ENCODE results near the gene HNRNPDL. TPM values are rescaled to one million over a fixed set of nuclear protein-coding genes. Genes with fewer than 3 reads are reported as not detected.
"Not testable (repeated sequence)": the region's sequence is repeated elsewhere in the genome, so short reads cannot be mapped to it uniquely, and the experiment has no call there.

Gene HNRNPDL
- 100 to 1,000 TPM in 3 of 4 donors, 10 to 100 TPM in 1; 96.6 to 335 (median 158) TPM for polyA plus RNA-seq
- long read RNA-seq, donor 1, transcript HNRNPDL-202 (9 exons, 1,402 nt): minor isoform, 15 of 377 reads
- long read RNA-seq, donor 1, transcript HNRNPDL-201 (8 exons, 3,781 nt): major isoform, 122 of 377 reads
- long read RNA-seq, donor 1, transcript HNRNPDL-204 (7 exons, 2,404 nt): minor isoform, 58 of 377 reads
- long read RNA-seq, donor 1, partial matches to known transcripts: 179 of 377 reads
- long read RNA-seq, donor 1, other reads (novel, unspliced or antisense): 0 of 377 reads
- long read RNA-seq, donor 2, transcript HNRNPDL-201 (8 exons, 3,781 nt): major isoform, 19 of 29 reads
- long read RNA-seq, donor 2, transcript HNRNPDL-204 (7 exons, 2,404 nt): minor isoform, 9 of 29 reads
- long read RNA-seq, donor 2, partial matches to known transcripts: 0 of 29 reads
- long read RNA-seq, donor 2, other reads (novel, unspliced or antisense): 0 of 29 reads
- long read RNA-seq, donor 3, transcript HNRNPDL-204 (7 exons, 2,404 nt): minor isoform, 27 of 170 reads
- long read RNA-seq, donor 3, transcript HNRNPDL-201 (8 exons, 3,781 nt): major isoform, 34 of 170 reads
- long read RNA-seq, donor 3, partial matches to known transcripts: 106 of 170 reads
- long read RNA-seq, donor 3, other reads (novel, unspliced or antisense): 0 of 170 reads
- long read RNA-seq, donor 4, partial matches to known transcripts: 0 of 3 reads
- long read RNA-seq, donor 4, other reads (novel, unspliced or antisense): 0 of 3 reads
- long read RNA-seq, donor 5, transcript HNRNPDL-204 (7 exons, 2,404 nt): minor isoform, 8 of 33 reads
- long read RNA-seq, donor 5, transcript HNRNPDL-201 (8 exons, 3,781 nt): major isoform, 13 of 33 reads
- long read RNA-seq, donor 5, partial matches to known transcripts: 10 of 33 reads
- long read RNA-seq, donor 5, other reads (novel, unspliced or antisense): 0 of 33 reads
- long read RNA-seq, donor 6, transcript HNRNPDL-204 (7 exons, 2,404 nt): minor isoform, 24 of 119 reads
- long read RNA-seq, donor 6, transcript HNRNPDL-201 (8 exons, 3,781 nt): major isoform, 42 of 119 reads
- long read RNA-seq, donor 6, transcript HNRNPDL-202 (9 exons, 1,402 nt): minor isoform, 6 of 119 reads
- long read RNA-seq, donor 6, partial matches to known transcripts: 45 of 119 reads
- long read RNA-seq, donor 6, other reads (novel, unspliced or antisense): 0 of 119 reads
- long read RNA-seq, donor 7, transcript HNRNPDL-201 (8 exons, 3,781 nt): major isoform, 133 of 276 reads
- long read RNA-seq, donor 7, transcript HNRNPDL-202 (9 exons, 1,402 nt): minor isoform, 10 of 276 reads
- long read RNA-seq, donor 7, transcript HNRNPDL-204 (7 exons, 2,404 nt): minor isoform, 44 of 276 reads
- long read RNA-seq, donor 7, partial matches to known transcripts: 87 of 276 reads
- long read RNA-seq, donor 7, other reads (novel, unspliced or antisense): 0 of 276 reads
- long read RNA-seq, donor 8, transcript HNRNPDL-201 (8 exons, 3,781 nt): major isoform, 12 of 22 reads
- long read RNA-seq, donor 8, partial matches to known transcripts: 6 of 22 reads
- long read RNA-seq, donor 8, other reads (novel, unspliced or antisense): 0 of 22 reads
- long read RNA-seq, donor 9, transcript HNRNPDL-204 (7 exons, 2,404 nt): major isoform, 10 of 22 reads
- long read RNA-seq, donor 9, transcript HNRNPDL-202 (9 exons, 1,402 nt): minor isoform, 5 of 22 reads
- long read RNA-seq, donor 9, transcript HNRNPDL-201 (8 exons, 3,781 nt): minor isoform, 7 of 22 reads
- long read RNA-seq, donor 9, partial matches to known transcripts: 0 of 22 reads
- long read RNA-seq, donor 9, other reads (novel, unspliced or antisense): 0 of 22 reads
- long read RNA-seq, donor 10, transcript HNRNPDL-201 (8 exons, 3,781 nt): major isoform, 64 of 355 reads
- long read RNA-seq, donor 10, transcript HNRNPDL-204 (7 exons, 2,404 nt): minor isoform, 45 of 355 reads
- long read RNA-seq, donor 10, transcript HNRNPDL-202 (9 exons, 1,402 nt): minor isoform, 8 of 355 reads
- long read RNA-seq, donor 10, partial matches to known transcripts: 204 of 355 reads
- long read RNA-seq, donor 10, other reads (novel, unspliced or antisense): 32 of 355 reads

GRCh38 chr4:82430193-82430963 is at the start of gene HNRNPDL, which contains the start of gene ENOPH1:
TSS of gene HNRNPDL (minus strand) at chr4:82430462. CDS start at chr4:82429690, 772 bp downstream.
TSS of gene ENOPH1 (plus strand) at chr4:82430590. CDS start at chr4:82430830, 240 bp downstream.
- no peak for FAIRE-seq
- Histone ChIP-seq H3K9me3 (ENCODE audit: control insufficient read depth in 2 of 2, insufficient read depth in 1 of 2, low read depth in 1 of 2, low read length in 1 of 2) (no peaks in the 10 kb centered on the region), H3K27me3 (ENCODE audit: control insufficient read depth in 3 of 3, insufficient read depth in 3 of 3, low read length in 3 of 3) (no peaks in the 10 kb centered on the region), H3K4me3 (ENCODE audit: low read depth in 1 of 3, low read length in 3 of 3) (peak within 1 kb of the TSS; percentile 75 to 98 (median 98)), H3K4me1 (ENCODE audit: control insufficient read depth in 3 of 3, insufficient read depth in 2 of 3, low read depth in 1 of 3, low read length in 2 of 3) (peaks cover 0 to 7% (median 7%) of the 10 kb centered on the region in 3 donors), H3K27ac (ENCODE audit: low read depth in 1 of 3, low read length in 2 of 3) (peak within 1 kb of the TSS; percentile 96 to 100 (median 97)), H3K36me3 (ENCODE audit: control insufficient read depth in 3 of 3, insufficient read depth in 2 of 3, low read depth in 1 of 3, low read length in 3 of 3) (peaks cover 4 to 22% (median 9%) of the 10 kb centered on the region in 3 donors)
- peak; percentile 97 to 99 for DNase-seq
- WGBS, 3 donors: 0 to 1% (median 1%) methylated on average over 60 to 83 of the region's 83 CpGs

- H3K27ac ChIP-seq (ENCODE audit: low read depth in 1 of 3, low read length in 2 of 3): no peak overlapping the region
- no peaks in the 10 kb centered on the region for H3K27me3 ChIP-seq (ENCODE audit: control insufficient read depth in 3 of 3, insufficient read depth in 3 of 3, low read length in 3 of 3)
- FAIRE-seq: no peak
- peaks cover 0 to 9% of the 10 kb centered on the region in 2 donors for H3K9me3 ChIP-seq (ENCODE audit: control insufficient read depth in 2 of 2, insufficient read depth in 1 of 2, low read depth in 1 of 2, low read length in 1 of 2)
- no peak for DNase-seq
- peaks cover 0 to 3% (median 0%) of the 10 kb centered on the region in 3 donors for H3K4me1 ChIP-seq (ENCODE audit: control insufficient read depth in 3 of 3, insufficient read depth in 2 of 3, low read depth in 1 of 3, low read length in 2 of 3)
- no peak overlapping the region for H3K4me3 ChIP-seq (ENCODE audit: low read depth in 1 of 3, low read length in 3 of 3)
- 95 to 99% (median 97%) methylated on average over 14 of the region's 14 CpGs for WGBS, 3 donors
- no peaks in the 10 kb centered on the region for H3K36me3 ChIP-seq (ENCODE audit: control insufficient read depth in 3 of 3, insufficient read depth in 2 of 3, low read depth in 1 of 3, low read length in 3 of 3)
Measured at GRCh38 chr4:82479562-82479961, 49.3 kb upstream of the HNRNPDL start.

- H3K36me3 ChIP-seq (ENCODE audit: control insufficient read depth in 3 of 3, insufficient read depth in 2 of 3, low read depth in 1 of 3, low read length in 3 of 3); H3K27me3 ChIP-seq (ENCODE audit: control insufficient read depth in 3 of 3, insufficient read depth in 3 of 3, low read length in 3 of 3); H3K4me3 ChIP-seq (ENCODE audit: low read depth in 1 of 3, low read length in 3 of 3); H3K27ac ChIP-seq (ENCODE audit: low read depth in 1 of 3, low read length in 2 of 3); H3K4me1 ChIP-seq (ENCODE audit: control insufficient read depth in 3 of 3, insufficient read depth in 2 of 3, low read depth in 1 of 3, low read length in 2 of 3); H3K9me3 ChIP-seq (ENCODE audit: control insufficient read depth in 2 of 2, insufficient read depth in 1 of 2, low read depth in 1 of 2, low read length in 1 of 2); FAIRE-seq: not testable (repeated sequence)
- 6 to 71% (median 32%) methylated on average over 9 of the region's 9 CpGs for WGBS, 3 donors
- DNase-seq: peak in 1 of 2 donors; percentile 44
Measured at GRCh38 chr4:82477469-82477868, 47.2 kb upstream of the HNRNPDL start.

- DNase-seq; H3K4me1 ChIP-seq (ENCODE audit: control insufficient read depth in 3 of 3, insufficient read depth in 2 of 3, low read depth in 1 of 3, low read length in 2 of 3); H3K36me3 ChIP-seq (ENCODE audit: control insufficient read depth in 3 of 3, insufficient read depth in 2 of 3, low read depth in 1 of 3, low read length in 3 of 3); H3K4me3 ChIP-seq (ENCODE audit: low read depth in 1 of 3, low read length in 3 of 3); FAIRE-seq; H3K27me3 ChIP-seq (ENCODE audit: control insufficient read depth in 3 of 3, insufficient read depth in 3 of 3, low read length in 3 of 3); H3K9me3 ChIP-seq (ENCODE audit: control insufficient read depth in 2 of 2, insufficient read depth in 1 of 2, low read depth in 1 of 2, low read length in 1 of 2); H3K27ac ChIP-seq (ENCODE audit: low read depth in 1 of 3, low read length in 2 of 3): not testable (repeated sequence)
- 84 to 91% (median 91%) methylated on average over 7 of the region's 7 CpGs for WGBS, 3 donors
Measured at GRCh38 chr4:82475931-82476330, 45.7 kb upstream of the HNRNPDL start.

GRCh38 chr4:82473621-82474164 is 43.4 kb upstream of the HNRNPDL start:
- no peak for FAIRE-seq
- no peaks in the 10 kb centered on the region for H3K27me3 ChIP-seq (ENCODE audit: control insufficient read depth in 3 of 3, insufficient read depth in 3 of 3, low read length in 3 of 3)
- H3K4me3 ChIP-seq (ENCODE audit: low read depth in 1 of 3, low read length in 3 of 3): no peak overlapping the region
- no peaks in the 10 kb centered on the region for H3K36me3 ChIP-seq (ENCODE audit: control insufficient read depth in 3 of 3, insufficient read depth in 2 of 3, low read depth in 1 of 3, low read length in 3 of 3)
- 97% methylated on average over 15 of the region's 15 CpGs for WGBS, 3 donors
- no peaks in the 10 kb centered on the region for H3K9me3 ChIP-seq (ENCODE audit: control insufficient read depth in 2 of 2, insufficient read depth in 1 of 2, low read depth in 1 of 2, low read length in 1 of 2)
- no peaks in the 10 kb centered on the region for H3K4me1 ChIP-seq (ENCODE audit: control insufficient read depth in 3 of 3, insufficient read depth in 2 of 3, low read depth in 1 of 3, low read length in 2 of 3)
- DNase-seq: no peak
- H3K27ac ChIP-seq (ENCODE audit: low read depth in 1 of 3, low read length in 2 of 3): no peak overlapping the region

GRCh38 chr4:82473080-82473479 is 42.8 kb upstream of the HNRNPDL start:
- H3K4me1 ChIP-seq (ENCODE audit: control insufficient read depth in 3 of 3, insufficient read depth in 2 of 3, low read depth in 1 of 3, low read length in 2 of 3); H3K36me3 ChIP-seq (ENCODE audit: control insufficient read depth in 3 of 3, insufficient read depth in 2 of 3, low read depth in 1 of 3, low read length in 3 of 3); H3K27me3 ChIP-seq (ENCODE audit: control insufficient read depth in 3 of 3, insufficient read depth in 3 of 3, low read length in 3 of 3); DNase-seq; H3K9me3 ChIP-seq (ENCODE audit: control insufficient read depth in 2 of 2, insufficient read depth in 1 of 2, low read depth in 1 of 2, low read length in 1 of 2); FAIRE-seq; H3K27ac ChIP-seq (ENCODE audit: low read depth in 1 of 3, low read length in 2 of 3); H3K4me3 ChIP-seq (ENCODE audit: low read depth in 1 of 3, low read length in 3 of 3): not testable (repeated sequence)
- 53 to 66% (median 54%) methylated on average over 5 of the region's 5 CpGs for WGBS, 3 donors
